Right renal pelvis (tissue), 4 donors: ENCODE data around the gene MRS2. TPM values are rescaled to one million over a fixed set of nuclear protein-coding genes. Genes with fewer than 3 reads are reported as not detected.
"Not testable (repeated sequence)": the region's sequence is repeated elsewhere in the genome, so short reads cannot be mapped to it uniquely, and the experiment has no call there.

Experiments
- DNase-seq, 4 donors: peaks; one replicate each; pipeline ENCODE4 v3.0.0-alpha.2; 2013; ENCODE audit warnings: low read depth in 4 of 4, low spot score in 3 of 4, missing footprints in 1 of 4
- polyA plus RNA-seq, 4 donors: library from polyadenylated mRNA; unstranded; fragments of 120-200 nt; gene quantifications; one replicate each; pipeline ENCODE4 v1.2.1, GENCODE V29; 2013; ENCODE audit not compliant: insufficient read length in 4 of 4

Gene MRS2
- polyA plus RNA-seq, 4 donors: 38.6 to 47.7 (median 45.4) TPM

- no peak for DNase-seq
Observed at GRCh38 chr6:24385536-24386269, 17.0 kb upstream of the MRS2 start.

GRCh38 chr6:24387818-24388217, 14.9 kb upstream of the MRS2 start:
- no peak for DNase-seq

- no peak for DNase-seq
Observed at GRCh38 chr6:24391208-24391607, 11.5 kb upstream of the MRS2 start.

GRCh38 chr6:24391756-24392405, 10.9 kb upstream of the MRS2 start:
- DNase-seq: no peak

- no peak for DNase-seq
Observed at GRCh38 chr6:24394061-24394779, 8.5 kb upstream of the MRS2 start.

GRCh38 chr6:24394780-24395437, 7.8 kb upstream of the MRS2 start:
- DNase-seq: no peak

- DNase-seq: no peak
Observed at GRCh38 chr6:24396824-24397223, 5.9 kb upstream of the MRS2 start.

GRCh38 chr6:24397631-24398030, 5.1 kb upstream of the MRS2 start:
- no peak for DNase-seq

GRCh38 chr6:24400045-24401039, 2.4 kb upstream of the MRS2 start:
- not testable (repeated sequence) for DNase-seq

- no peak for DNase-seq
Observed at GRCh38 chr6:24401458-24401857, 1.3 kb upstream of the MRS2 start.

GRCh38 chr6:24403501-24403824, 727 bp downstream of the MRS2 start:
- DNase-seq: no peak

GRCh38 chr6:24405262-24405661, 2.5 kb downstream of the MRS2 start:
- DNase-seq: no peak

- DNase-seq: no peak
Observed at GRCh38 chr6:24408719-24409410, 6.1 kb downstream of the MRS2 start.

- no peak for DNase-seq
Observed at GRCh38 chr6:24410622-24411021, 7.9 kb downstream of the MRS2 start.

GRCh38 chr6:24412294-24412693, 9.6 kb downstream of the MRS2 start:
- no peak for DNase-seq

- DNase-seq: not testable (repeated sequence)
Observed at GRCh38 chr6:24414531-24414930, 11.8 kb downstream of the MRS2 start.

GRCh38 chr6:24415753-24416152, 13.0 kb downstream of the MRS2 start:
- DNase-seq: no peak

- DNase-seq: no peak
Observed at GRCh38 chr6:24419526-24419925, 16.8 kb downstream of the MRS2 start.

GRCh38 chr6:24425091-24425490, 22.4 kb downstream of the MRS2 start:
- no peak for DNase-seq
